Left cardiac atrium (tissue), 2 donors: ENCODE results near the gene SLC39A13. TPM values are rescaled to one million over a fixed set of nuclear protein-coding genes. Genes with fewer than 3 reads are reported as not detected.

Experiments used
- microRNA-seq, 2 donors: library from miRNA; unstranded; fragments of <30 nt; microRNA quantifications; one replicate each; pipeline ENCODE4 v1.2.0, GENCODE V29; 2020
- total RNA-seq, 2 donors: library from RNA; stranded (reverse); fragmentation: NEBNext Ultra II Directional; extraction: Animal tissue kit (Norgen Biotek cat#: 25700); gene quantifications; one replicate each; pipeline ENCODE4 v1.2.1, GENCODE V29; 2021
- donor health status: DM: no; HTN: yes; CAD: no; lungs with severe emphysema.
- donor health status: DM: yes; HTN: yes; CAD: no.

SLC39A13 gene
- total RNA-seq, 2 donors from 2014 or later: 35.5 to 53.4 TPM

Small RNA genes lying within 50 kb of the gene (microRNA-seq; reads per million reads assigned to microRNA genes)
- gene MIR4487: 0 reads per million in 2 donors

Other genes starting within 250 kb of the SLC39A13 start
- gene ARFGAP2, start 231.7 kb upstream of the SLC39A13 start, total RNA-seq: 10 to 100 TPM; 41.4 to 54.4 TPM
- 100 to 1,000 TPM; 108 to 126 TPM for gene PACSIN3, start 222.2 kb upstream of the SLC39A13 start, total RNA-seq
- gene DDB2, start 193.6 kb upstream of the SLC39A13 start, total RNA-seq: 10 to 100 TPM; 10.4 to 10.8 TPM
- gene ACP2, start 159.8 kb upstream of the SLC39A13 start, total RNA-seq: 10 to 100 TPM; 25.1 to 26.2 TPM
- 10 to 100 TPM; 18.2 to 44.9 TPM for gene NR1H3, start 150.6 kb upstream of the SLC39A13 start, total RNA-seq
- 10 to 100 TPM; 29.5 to 37.0 TPM for gene MADD, start 138.5 kb upstream of the SLC39A13 start, total RNA-seq
- gene MYBPC3, start 55.9 kb upstream of the SLC39A13 start, total RNA-seq: 1,000 to 10,000 TPM in 1 of 2 donors, 100 to 1,000 TPM in 1; 966 to 1,049 TPM
- 10 to 100 TPM; 19.5 to 31.4 TPM for gene SPI1, start 30.0 kb upstream of the SLC39A13 start, total RNA-seq
- gene PSMC3, start 17.8 kb downstream of the SLC39A13 start, total RNA-seq: 100 to 1,000 TPM; 133 to 154 TPM
- not detected for gene RAPSN, start 40.5 kb downstream of the SLC39A13 start, total RNA-seq
- 10 to 100 TPM; 64.5 to 81.9 TPM for gene CELF1, start 144.5 kb downstream of the SLC39A13 start, total RNA-seq
- 10 to 100 TPM; 18.1 to 19.2 TPM for gene PTPMT1, start 157.0 kb downstream of the SLC39A13 start, total RNA-seq
- gene KBTBD4, start 170.4 kb downstream of the SLC39A13 start, total RNA-seq: 10 to 100 TPM; 10.2 to 12.2 TPM
- 100 to 1,000 TPM; 150 to 182 TPM for gene NDUFS3, start 170.5 kb downstream of the SLC39A13 start, total RNA-seq
- gene FAM180B, start 178.1 kb downstream of the SLC39A13 start, total RNA-seq: under 1 TPM in 1 of 2 donors, not detected in 1; 0.41 TPM
- gene C1QTNF4, start 185.8 kb downstream of the SLC39A13 start, total RNA-seq: under 1 TPM; 0.37 to 0.47 TPM
- gene MTCH2, start 234.0 kb downstream of the SLC39A13 start, total RNA-seq: 10 to 100 TPM; 82.8 to 92.8 TPM